Bronchial epithelial cell (primary cell): ENCODE data around the gene ABITRAM. TPM values are rescaled to one million over a fixed set of nuclear protein-coding genes. Genes with fewer than 3 reads are reported as not detected.

Experiments used
- DNase-seq: peaks from one replicate; pipeline ENCODE4 v3.0.0-alpha.2; 2010; ENCODE audit warnings: low read depth
- FAIRE-seq: peaks from 2 replicates; lab custom pipeline; 2011; peaks lifted over from hg19 to GRCh38; lab: Jason Lieb, UNC
- H3K27me3 ChIP-seq: 2 replicates; pipeline ENCODE4 v1.5.1; 2011; ENCODE audit warnings: low read length; ENCODE audit not compliant: control insufficient read depth, insufficient read depth
- H3K36me3 ChIP-seq: 2 replicates; pipeline ENCODE4 v1.5.1; 2011; ENCODE audit warnings: low read length; ENCODE audit not compliant: control insufficient read depth, insufficient read depth
- H3K4me3 ChIP-seq: 2 replicates; pipeline ENCODE4 v1.5.1; 2011; ENCODE audit warnings: mild to moderate bottlenecking, low read depth, low read length, control low read depth
- total RNA-seq: library from RNA; depleted of rRNA; stranded (reverse); fragments of >200 nt; gene quantifications from 2 replicates; pipeline ENCODE4 v1.2.1, GENCODE V29; 2014
- TF ChIP-seq, protein P1 (sequence below): IDR thresholded peaks from 2 replicates; pipeline ENCODE4 v1.5.1; 2011; ENCODE audit warnings: mild to moderate bottlenecking, moderate library complexity, low read length, control low read depth, inconsistent platforms; ENCODE audit not compliant: insufficient read depth, severe bottlenecking

Gene ABITRAM
- total RNA-seq, 1 donor from 2014 or later: 8.2 TPM

DNA sequence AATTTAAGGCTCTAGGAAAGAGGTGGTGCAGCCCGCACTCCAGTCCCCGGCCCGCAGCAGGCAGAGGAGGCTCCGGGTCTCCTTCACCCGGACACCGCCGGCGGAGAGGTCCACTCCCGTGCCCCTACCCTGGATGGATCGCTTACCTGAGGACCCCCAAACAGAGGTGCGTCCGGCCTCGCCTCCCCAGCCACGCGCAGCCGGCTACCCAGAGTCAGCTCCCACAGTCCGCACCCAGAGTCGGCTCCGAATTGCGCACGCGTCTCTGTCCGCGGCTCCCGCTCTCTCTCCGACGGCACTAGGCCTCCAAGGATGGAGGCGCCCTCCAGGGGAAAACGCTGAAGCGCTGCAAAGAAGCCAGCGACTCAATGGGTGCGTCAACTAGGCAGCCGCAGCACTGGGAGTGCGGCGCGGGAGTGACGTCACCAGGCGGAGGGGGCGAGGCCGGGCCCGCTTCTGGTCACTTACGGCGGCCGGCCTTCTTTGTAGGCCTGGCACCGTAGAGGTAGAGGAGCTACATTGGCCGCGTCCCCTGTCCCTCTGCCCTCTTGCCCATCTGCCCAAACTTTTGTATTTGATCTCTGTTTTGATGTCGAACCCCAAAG lies 380 bp upstream of the ABITRAM start, which contains the start of gene ELP1:
TSS of gene ELP1 (minus strand) at position 407 of the 605 bp plus-strand sequence. CDS start 2,978 bp downstream, outside the sequence.
- Histone ChIP-seq H3K36me3 (peaks cover 1% of the 10 kb centered on the region), H3K27me3 (no peaks in the 10 kb centered on the region), H3K4me3 (peak within 1 kb of the TSS; percentile 99)
- peak; percentile 90 for DNase-seq
- TF ChIP-seq, protein P1, sequence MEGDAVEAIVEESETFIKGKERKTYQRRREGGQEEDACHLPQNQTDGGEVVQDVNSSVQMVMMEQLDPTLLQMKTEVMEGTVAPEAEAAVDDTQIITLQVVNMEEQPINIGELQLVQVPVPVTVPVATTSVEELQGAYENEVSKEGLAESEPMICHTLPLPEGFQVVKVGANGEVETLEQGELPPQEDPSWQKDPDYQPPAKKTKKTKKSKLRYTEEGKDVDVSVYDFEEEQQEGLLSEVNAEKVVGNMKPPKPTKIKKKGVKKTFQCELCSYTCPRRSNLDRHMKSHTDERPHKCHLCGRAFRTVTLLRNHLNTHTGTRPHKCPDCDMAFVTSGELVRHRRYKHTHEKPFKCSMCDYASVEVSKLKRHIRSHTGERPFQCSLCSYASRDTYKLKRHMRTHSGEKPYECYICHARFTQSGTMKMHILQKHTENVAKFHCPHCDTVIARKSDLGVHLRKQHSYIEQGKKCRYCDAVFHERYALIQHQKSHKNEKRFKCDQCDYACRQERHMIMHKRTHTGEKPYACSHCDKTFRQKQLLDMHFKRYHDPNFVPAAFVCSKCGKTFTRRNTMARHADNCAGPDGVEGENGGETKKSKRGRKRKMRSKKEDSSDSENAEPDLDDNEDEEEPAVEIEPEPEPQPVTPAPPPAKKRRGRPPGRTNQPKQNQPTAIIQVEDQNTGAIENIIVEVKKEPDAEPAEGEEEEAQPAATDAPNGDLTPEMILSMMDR: peak; percentile 56
- no peak for FAIRE-seq

DNA sequence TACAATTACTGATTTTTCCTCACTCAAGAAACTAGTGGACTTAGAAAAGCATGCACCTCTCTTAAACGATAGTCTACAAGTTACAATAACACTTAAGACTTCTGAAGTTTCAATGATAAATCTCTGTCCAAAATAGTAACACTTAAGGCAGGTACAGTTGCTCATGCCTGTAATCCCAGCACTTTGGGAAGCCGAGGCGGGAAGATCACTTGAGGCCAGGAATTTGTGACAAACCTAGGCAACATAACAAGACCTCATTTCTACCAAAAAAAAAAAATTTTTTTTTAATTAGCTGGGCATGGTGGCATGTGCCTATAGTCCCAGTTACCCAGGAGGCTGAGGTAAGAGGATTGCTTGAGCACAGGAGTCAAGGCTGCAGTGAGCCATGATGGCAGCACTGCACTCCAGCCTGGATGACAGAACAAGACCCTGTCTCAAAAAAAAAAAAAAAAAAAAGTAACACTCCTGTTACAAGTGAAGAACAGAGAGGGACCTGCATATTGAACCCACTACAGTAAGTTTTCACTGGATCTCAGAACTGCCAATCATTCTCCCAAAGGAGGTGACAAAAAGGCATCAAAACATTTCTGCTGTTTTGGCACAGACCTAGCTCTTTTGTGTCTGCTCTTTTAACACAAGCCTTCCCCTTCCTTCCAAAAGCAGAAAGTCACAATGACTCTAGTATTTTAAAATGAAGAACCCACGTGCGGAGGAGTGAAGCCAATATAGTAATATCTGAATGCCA lies 3.5 kb downstream of the ABITRAM start:
- H3K27me3 ChIP-seq: no peaks in the 10 kb centered on the region
- FAIRE-seq (no peak), DNase-seq (no peak)
- TF ChIP-seq, protein P1: no peak
- H3K36me3 ChIP-seq: peaks cover 4% of the 10 kb centered on the region
- no peak overlapping the region for H3K4me3 ChIP-seq

DNA sequence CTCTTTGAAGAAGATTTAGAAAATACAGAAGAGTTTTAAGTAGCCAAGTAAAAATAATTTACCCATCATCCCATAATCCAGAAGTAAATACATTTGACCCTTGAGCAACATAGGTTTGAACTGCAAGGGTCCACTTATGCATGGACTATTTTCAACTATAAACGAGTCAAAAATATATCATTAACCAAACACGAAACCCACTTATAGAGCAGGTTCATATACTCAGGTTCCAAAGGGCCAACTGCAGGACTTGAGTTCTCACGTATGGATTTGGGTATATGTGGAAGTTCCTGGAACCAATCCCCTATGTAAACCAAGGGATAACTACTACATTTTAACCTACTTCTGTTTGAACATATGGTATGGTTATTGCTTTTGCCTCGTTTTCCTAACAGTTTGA lies 5.8 kb downstream of the ABITRAM start:
- no peaks in the 10 kb centered on the region for H3K27me3 ChIP-seq
- TF ChIP-seq, protein P1: no peak
- FAIRE-seq (no peak), DNase-seq (no peak)
- peaks cover 6% of the 10 kb centered on the region for H3K36me3 ChIP-seq
- H3K4me3 ChIP-seq: no peak overlapping the region

DNA sequence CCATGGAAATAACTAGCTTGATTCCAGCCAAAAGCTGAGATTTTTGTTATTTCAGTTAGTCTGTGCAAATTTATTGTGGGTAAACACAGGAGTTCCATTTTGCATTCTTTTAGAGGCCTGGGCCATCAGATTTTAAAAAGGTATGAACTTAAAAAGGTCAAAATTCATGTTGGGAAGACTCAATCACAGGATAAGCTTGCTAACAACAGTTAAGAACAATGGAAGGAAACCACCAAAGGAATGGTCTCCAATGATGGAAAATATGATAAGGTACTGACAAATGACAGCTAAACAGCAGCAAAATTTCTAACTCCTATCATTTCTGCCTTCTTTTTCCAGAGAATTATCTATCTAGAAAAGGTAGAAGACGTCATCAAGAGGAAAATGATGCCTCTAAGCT lies 16.0 kb downstream of the ABITRAM start:
- DNase-seq (no peak), FAIRE-seq (no peak)
- Histone ChIP-seq H3K27me3 (no peaks in the 10 kb centered on the region), H3K36me3 (no peaks in the 10 kb centered on the region), H3K4me3 (no peak overlapping the region)
- TF ChIP-seq, protein P1: no peak

DNA sequence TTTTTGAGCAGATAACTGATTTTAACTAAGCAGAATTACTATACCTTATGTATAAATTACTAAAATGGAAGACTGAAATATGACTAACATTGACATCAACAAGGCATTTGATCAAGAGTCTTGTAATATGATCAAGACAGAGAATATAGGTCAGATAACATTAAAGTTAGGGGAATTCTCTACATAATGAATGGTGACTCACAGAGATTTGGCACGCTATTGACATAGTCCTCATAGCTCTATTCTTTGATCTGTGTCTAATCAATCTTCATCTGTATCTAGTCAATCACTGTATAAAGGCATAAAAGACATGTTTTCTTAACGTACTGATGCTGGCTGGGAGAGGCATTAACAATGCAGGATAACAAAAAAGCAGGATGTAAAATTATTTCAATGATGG lies 17.4 kb downstream of the ABITRAM start:
- DNase-seq (peak; percentile 8), FAIRE-seq (no peak)
- Histone ChIP-seq H3K36me3 (no peaks in the 10 kb centered on the region), H3K27me3 (no peaks in the 10 kb centered on the region), H3K4me3 (no peak overlapping the region)
- TF ChIP-seq, protein P1: no peak
